ENCODE data around the gene HTR1B. TPM values are rescaled to one million over a fixed set of nuclear protein-coding genes. Genes with fewer than 3 reads are reported as not detected.

HTR1B gene
- total and polyA plus RNA-seq, 2 of the 4 experiments (the other 2 are of a cell fraction) = 0.27 to 0.36 TPM

GRCh38 chr6:77440206-77440976 is 22.9 kb downstream of the HTR1B start:
- no peaks in the 10 kb centered on the region for H3K9me3 ChIP-seq (ENCODE audit: control insufficient read depth, insufficient read depth, low read length)
- H3K4me2 ChIP-seq (ENCODE audit: low read depth, low read length) = peak overlapping the region; percentile 32
- peak overlapping the region; percentile 98 for H2BK120ac ChIP-seq (ENCODE audit: low read depth, low read length)
- peak overlapping the region; percentile 83 for H2AFZ ChIP-seq (replicated peaks; ENCODE audit: low read length, poor library complexity)
- DNase-seq = peak; percentile 94
- H2BK20ac ChIP-seq (ENCODE audit: low read depth, low read length) = peak overlapping the region; percentile 92
- peak; percentile 93 for ATAC-seq (ENCODE audit: low read depth)
- peak overlapping the region; percentile 96 for H3K23ac ChIP-seq (ENCODE audit: low read depth, low read length)
- peak overlapping the region; percentile 77 for H3K14ac ChIP-seq (replicated peaks; ENCODE audit: low read depth, low read length)
- no peaks in the 10 kb centered on the region for H3K79me1 ChIP-seq (ENCODE audit: low read depth in 1 of 2, low read length in 2 of 2)
- intact Hi-C loops (cut with micrococcal nuclease) = loop anchor here (2.0 kb wide), 1 partner anchor 148 kb away; no protein-coding TSS in a partner anchor
- H3K4ac ChIP-seq (ENCODE audit: low read depth, low read length) = peak overlapping the region; percentile 99
- peak overlapping the region; percentile 99 for H3K27ac ChIP-seq (ENCODE audit: insufficient read depth, low read length)
- in situ Hi-C loops (cut with MboI; ENCODE audit: low sequenced_read_pairs) = no loop called here
- no peaks in the 10 kb centered on the region for H3K36me3 ChIP-seq (ENCODE audit: control insufficient read depth, insufficient read depth, low read length)
- H2BK5ac ChIP-seq (ENCODE audit: low read depth, low read length, poor library complexity, severe bottlenecking) = peak overlapping the region; percentile 99
- H3K27me3 ChIP-seq (ENCODE audit: control insufficient read depth, insufficient read depth, low read length) = no peaks in the 10 kb centered on the region
- TF ChIP-seq SMC3 (IDR thresholded peaks at IDR 0.05; ENCODE audit: low read depth, low read length) (no peak), BHLHE40 (IDR thresholded peaks at IDR 0.05; ENCODE audit: low read depth, low read length) (no peak), CHD1 (IDR thresholded peaks at IDR 0.05; ENCODE audit: low read depth, low read length) (no peak), MAZ (IDR thresholded peaks at IDR 0.05; ENCODE audit: borderline replicate concordance, low read depth, low read length) (no peak), FOS (IDR thresholded peaks at IDR 0.05; ENCODE audit: low read depth, low read length) (peak; percentile 54)
- WGBS, 2 experiments (ENCODE audit: extremely low coverage in 2 of 2, insufficient read length in 1 of 2) = no CpG with 5 or more reads among the region's 3 CpGs
- H3K4me1 ChIP-seq (ENCODE audit: control insufficient read depth, insufficient read depth, low read length) = peaks cover 8% of the 10 kb centered on the region
- peak overlapping the region; percentile 11 for H2AK9ac ChIP-seq (replicated peaks; ENCODE audit: low read depth, low read length, poor library complexity)
- ChIA-PET POLR2A (ENCODE audit: unreplicated experiment) (interaction anchor here (0.7 kb wide), 1 partner anchor 157 kb away, joined by 5 read pairs; no protein-coding TSS in a partner anchor), CTCF (interaction anchor here (0.7 to 0.8 kb wide), 2 partner anchors 12 to 13 kb away, joined by 3 read pairs; no protein-coding TSS in a partner anchor)
- H4K8ac ChIP-seq (ENCODE audit: low read depth in 2 of 2, low read length in 2 of 2) = peak overlapping the region; percentile 75 to 86
- H2AK5ac ChIP-seq (ENCODE audit: low read depth, low read length) = peak overlapping the region; percentile 96
- H3K9me1 ChIP-seq (ENCODE audit: insufficient read depth, low read length) = 0 out of 2 replicates have a peak, but pooled peaks cover 2% of the 10 kb centered on the region
- peak overlapping the region; percentile 95 for H2BK15ac ChIP-seq (ENCODE audit: low read depth, low read length)
- peak overlapping the region; percentile 90 for H4K5ac ChIP-seq (ENCODE audit: low read depth, low read length)
- H3K9ac ChIP-seq (ENCODE audit: low read depth, low read length) = peak overlapping the region; percentile 52; the same call in 1 of the 2 replicates
- dilution Hi-C loops (cut with HindIII; ENCODE audit: low sequenced_read_pairs, unreplicated experiment) = no loop called here
- H3K4me3 ChIP-seq (ENCODE audit: insufficient read depth, low read depth, low read length) = no peak overlapping the region
- peak overlapping the region; percentile 70; the same call in 1 of the 2 replicates for H3K56ac ChIP-seq (ENCODE audit: extremely low read depth, insufficient read depth, low read length)
- H4K91ac ChIP-seq (ENCODE audit: insufficient read depth, low read depth, low read length) = peak overlapping the region; percentile 92
- no TSS peak for BruUV-seq (replicated peaks)
- H3K18ac ChIP-seq (ENCODE audit: low read depth, low read length) = peak overlapping the region; percentile 99
- no peaks in the 10 kb centered on the region for H4K20me1 ChIP-seq (ENCODE audit: insufficient read depth, low read length)
